Measurements from ENCODE around the gene RNF213.
A peak's percentile ranks its signal among the peaks of the same experiment; 100 is the strongest.

Gene RNF213

GRCh38 chr17:80260791-80261158 lies at the start of gene RNF213:
Gene RNF213, plus strand, starts transcription at chr17:80260852. Its CDS starts 2,830 bp downstream, at chr17:80263682.
- peak; percentile 49 for DNase-seq (ENCODE audit: low spot score)

GRCh38 chr17:80212109-80212508 lies 48.5 kb upstream of the RNF213 start:
- DNase-seq (ENCODE audit: low spot score), result no peak

DNA sequence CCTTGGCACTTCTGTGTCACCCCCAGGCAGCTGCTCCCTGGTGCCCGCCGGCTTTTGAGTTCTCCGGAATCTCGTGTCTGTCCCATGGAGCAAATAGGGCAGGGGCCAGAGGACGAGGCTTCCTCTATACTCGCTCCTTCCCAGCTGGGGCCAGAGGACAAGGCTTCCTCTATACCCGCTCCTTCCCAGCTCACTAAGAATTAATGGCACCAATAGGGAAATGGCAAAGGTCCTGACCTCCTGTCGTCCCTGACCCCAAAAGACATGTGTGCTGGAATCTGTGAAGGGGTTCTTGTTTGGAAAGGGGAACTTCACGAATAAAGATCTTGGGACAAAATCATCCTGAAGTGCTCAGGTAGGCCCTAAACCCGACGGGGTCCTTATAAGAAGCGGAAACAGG lies 48.1 kb upstream of the RNF213 start:
- no peak for DNase-seq (ENCODE audit: low spot score)

- DNase-seq (ENCODE audit: low spot score), result no peak
Measured at GRCh38 chr17:80212962-80213642, 47.5 kb upstream of the RNF213 start.

- DNase-seq (ENCODE audit: low spot score), result no peak
Measured at GRCh38 chr17:80213643-80213975, 47.0 kb upstream of the RNF213 start.

- DNase-seq (ENCODE audit: low spot score), result no peak
Measured at GRCh38 chr17:80214012-80214877, 46.4 kb upstream of the RNF213 start.

GRCh38 chr17:80214878-80215210 lies 45.8 kb upstream of the RNF213 start:
- DNase-seq (ENCODE audit: low spot score), result no peak

GRCh38 chr17:80216473-80217456 lies 43.9 kb upstream of the RNF213 start:
- DNase-seq (ENCODE audit: low spot score), result no peak

DNA sequence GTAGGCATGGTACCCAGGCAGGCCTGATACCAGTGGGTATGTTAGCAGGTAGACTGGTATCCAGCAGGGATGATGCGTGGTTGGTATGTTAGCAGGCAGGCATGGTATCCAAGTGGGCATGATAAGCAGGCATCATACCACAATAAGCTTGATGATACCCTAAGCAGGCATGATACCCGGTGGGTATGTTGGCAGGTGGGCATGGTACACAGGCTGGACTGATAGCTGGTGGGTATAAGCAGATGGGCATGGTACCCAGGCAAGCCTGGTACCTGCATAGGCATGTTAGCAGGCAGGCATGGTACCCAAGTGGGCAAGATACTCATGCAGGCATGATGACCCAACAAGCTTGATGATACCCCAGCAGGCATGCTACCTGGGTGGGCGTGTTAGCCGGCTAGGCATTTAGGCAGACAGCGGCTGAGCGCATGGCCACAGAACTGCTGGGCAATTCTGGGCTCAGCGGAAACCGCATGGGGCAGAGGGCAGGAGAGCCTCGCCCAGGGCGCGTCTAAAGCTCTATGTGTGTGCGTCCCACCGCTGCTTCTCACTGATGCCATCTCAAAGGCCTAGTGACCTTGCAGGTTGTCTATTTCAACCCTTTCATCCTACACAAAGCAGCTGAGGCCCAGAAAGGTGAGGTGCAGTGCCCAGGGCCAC lies 42.8 kb upstream of the RNF213 start:
- no peak for DNase-seq (ENCODE audit: low spot score)

GRCh38 chr17:80218391-80218790 lies 42.3 kb upstream of the RNF213 start:
- DNase-seq (ENCODE audit: low spot score), result no peak

DNA sequence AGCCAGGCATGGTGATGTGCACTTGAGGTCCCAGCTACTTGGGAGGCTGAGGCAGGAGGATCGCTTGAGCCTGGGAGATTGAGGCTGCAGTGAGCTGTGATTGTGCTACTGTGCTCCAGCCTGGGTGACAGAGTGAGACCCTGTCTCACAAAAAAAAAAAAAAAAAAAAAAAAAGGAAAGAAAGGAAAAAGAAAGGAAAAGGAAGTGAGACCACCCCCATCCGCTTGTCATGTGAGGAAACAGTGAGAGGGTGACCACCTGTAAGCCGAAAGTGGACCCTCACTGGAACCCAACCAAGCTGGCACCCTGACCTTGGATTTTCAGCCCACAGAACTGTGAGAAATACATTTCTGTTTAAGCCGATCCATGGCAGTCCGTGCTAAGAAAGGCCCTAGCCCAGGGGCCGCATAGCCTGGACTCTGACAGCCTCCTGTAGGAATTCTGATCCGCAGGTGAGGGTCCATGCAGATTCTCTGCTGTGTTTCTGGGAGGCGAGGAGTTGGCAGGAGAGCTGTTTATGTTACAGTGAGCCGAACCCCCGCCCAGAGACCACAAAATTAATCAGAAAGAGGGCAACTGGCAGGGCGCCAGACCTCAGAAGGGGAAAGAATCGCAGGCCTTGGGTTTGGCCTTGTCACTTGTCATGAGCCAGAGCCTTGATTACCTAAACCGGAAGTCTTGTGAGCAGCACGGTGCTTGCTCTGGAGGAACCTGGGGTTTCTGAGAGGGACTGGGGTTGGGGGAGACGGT lies 41.5 kb upstream of the RNF213 start:
- DNase-seq (ENCODE audit: low spot score), result peak; percentile 23

DNA sequence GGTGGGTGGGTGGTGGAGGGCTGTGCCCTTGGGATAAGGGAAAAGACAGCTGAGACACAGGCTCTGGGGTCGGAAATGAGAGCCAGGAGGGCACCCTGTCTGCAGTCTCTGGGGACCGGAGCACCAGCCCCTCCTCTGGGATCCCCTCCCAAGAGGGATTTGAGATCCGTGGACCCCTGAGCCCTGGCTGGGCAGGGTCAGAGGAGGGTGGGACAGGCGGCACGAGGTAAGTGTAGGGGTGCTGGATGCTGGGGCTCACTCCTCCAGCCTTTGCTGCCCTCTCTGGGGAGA lies 40.9 kb upstream of the RNF213 start:
- no peak for DNase-seq (ENCODE audit: low spot score)

- peak; percentile 80 for DNase-seq (ENCODE audit: low spot score)
Measured at GRCh38 chr17:80220054-80220735, 40.5 kb upstream of the RNF213 start, which contains the start of the genes SGSH and SLC26A11. Gene SGSH, minus strand, starts transcription at chr17:80220333. Its CDS starts 20 bp downstream, at chr17:80220313. Gene SLC26A11, plus strand, starts transcription at chr17:80220427. Its CDS starts 1,134 bp downstream, at chr17:80221561.

DNA sequence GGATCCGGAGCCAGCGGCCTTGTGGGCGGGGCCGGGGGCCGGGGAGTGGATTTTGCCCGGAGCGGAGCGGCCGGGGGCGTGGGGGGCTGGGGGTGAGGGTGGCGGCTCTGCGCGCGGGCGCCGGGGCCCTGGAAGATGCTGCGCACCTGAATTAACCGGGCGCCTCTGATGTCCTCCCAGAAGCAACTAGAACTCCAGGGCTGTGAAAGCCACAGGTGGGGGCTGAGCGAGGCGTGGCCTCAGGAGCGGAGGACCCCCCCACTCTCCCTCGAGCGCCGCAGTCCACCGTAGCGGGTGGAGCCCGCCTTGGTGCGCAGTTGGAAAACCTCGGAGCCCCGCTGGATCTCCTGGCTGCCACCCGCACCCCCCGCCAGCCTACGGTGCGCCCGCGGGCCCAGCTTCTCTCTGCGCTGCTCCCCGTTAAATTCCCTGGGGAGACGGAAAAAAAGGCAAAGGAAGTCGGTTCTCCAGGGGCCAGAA lies 39.9 kb upstream of the RNF213 start:
- no peak for DNase-seq (ENCODE audit: low spot score)

GRCh38 chr17:80221351-80222105 lies 39.1 kb upstream of the RNF213 start:
- no peak for DNase-seq (ENCODE audit: low spot score)

DNA sequence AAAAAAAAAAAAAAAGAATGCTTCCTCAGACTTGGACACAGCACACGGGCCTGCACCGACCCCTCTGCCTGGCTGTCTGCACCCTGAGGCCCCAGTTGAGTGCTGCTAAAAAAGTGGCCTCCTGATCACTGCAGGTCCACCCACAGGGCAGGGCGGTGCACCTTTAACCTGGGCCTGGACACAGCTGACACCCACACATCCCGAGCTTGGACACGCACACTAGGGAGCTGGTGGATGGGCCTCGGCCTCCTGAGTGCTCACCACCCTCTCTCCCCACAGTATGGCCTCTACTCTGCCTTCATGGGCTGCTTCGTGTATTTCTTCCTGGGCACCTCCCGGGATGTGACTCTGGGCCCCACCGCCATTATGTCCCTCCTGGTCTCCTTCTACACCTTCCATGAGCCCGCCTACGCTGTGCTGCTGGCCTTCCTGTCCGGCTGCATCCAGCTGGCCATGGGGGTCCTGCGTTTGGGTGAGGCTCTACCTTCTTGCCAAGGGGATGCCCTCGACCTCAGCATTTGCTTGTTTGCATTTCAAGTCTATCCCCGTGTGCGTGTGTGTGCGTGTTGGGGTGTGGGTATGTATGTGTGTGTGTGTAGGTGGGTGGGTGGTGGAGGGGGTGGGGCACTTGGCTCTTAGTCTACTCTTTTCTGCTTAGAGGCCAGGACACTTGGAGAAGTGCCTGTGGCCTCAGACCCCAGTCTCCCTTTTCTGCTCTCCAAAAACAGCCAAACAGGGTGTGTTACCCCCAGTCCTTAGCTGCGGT lies 38.1 kb upstream of the RNF213 start:
- no peak for DNase-seq (ENCODE audit: low spot score)

GRCh38 chr17:80223142-80223815 lies 37.4 kb upstream of the RNF213 start:
- DNase-seq (ENCODE audit: low spot score), result no peak

GRCh38 chr17:80223838-80224497 lies 36.7 kb upstream of the RNF213 start:
- no peak for DNase-seq (ENCODE audit: low spot score)
